Measurements from ENCODE around the gene CHST3.

The CHST3 gene

GRCh38 chr10:72035252-72035887 lies 71.2 kb downstream of the CHST3 start:
- DNase-seq (ENCODE audit: low read depth): no peak
- TF ChIP-seq, protein P1, sequence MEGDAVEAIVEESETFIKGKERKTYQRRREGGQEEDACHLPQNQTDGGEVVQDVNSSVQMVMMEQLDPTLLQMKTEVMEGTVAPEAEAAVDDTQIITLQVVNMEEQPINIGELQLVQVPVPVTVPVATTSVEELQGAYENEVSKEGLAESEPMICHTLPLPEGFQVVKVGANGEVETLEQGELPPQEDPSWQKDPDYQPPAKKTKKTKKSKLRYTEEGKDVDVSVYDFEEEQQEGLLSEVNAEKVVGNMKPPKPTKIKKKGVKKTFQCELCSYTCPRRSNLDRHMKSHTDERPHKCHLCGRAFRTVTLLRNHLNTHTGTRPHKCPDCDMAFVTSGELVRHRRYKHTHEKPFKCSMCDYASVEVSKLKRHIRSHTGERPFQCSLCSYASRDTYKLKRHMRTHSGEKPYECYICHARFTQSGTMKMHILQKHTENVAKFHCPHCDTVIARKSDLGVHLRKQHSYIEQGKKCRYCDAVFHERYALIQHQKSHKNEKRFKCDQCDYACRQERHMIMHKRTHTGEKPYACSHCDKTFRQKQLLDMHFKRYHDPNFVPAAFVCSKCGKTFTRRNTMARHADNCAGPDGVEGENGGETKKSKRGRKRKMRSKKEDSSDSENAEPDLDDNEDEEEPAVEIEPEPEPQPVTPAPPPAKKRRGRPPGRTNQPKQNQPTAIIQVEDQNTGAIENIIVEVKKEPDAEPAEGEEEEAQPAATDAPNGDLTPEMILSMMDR (IDR thresholded peaks at IDR 0.05; ENCODE audit: insufficient read depth, low read depth, low read length, missing control alignments): no peak

GRCh38 chr10:72037266-72037665 lies 73.1 kb downstream of the CHST3 start:
- DNase-seq (ENCODE audit: low read depth): no peak
- no peak overlapping the region for H3K4me3 ChIP-seq (ENCODE audit: low read length)
- TF ChIP-seq, protein P1 (IDR thresholded peaks at IDR 0.05; ENCODE audit: insufficient read depth, low read depth, low read length, missing control alignments): no peak

More at GRCh38 chr10:72035252-72035887, 71.2 kb downstream of the CHST3 start:
- H3K4me3 ChIP-seq (ENCODE audit: low read length): no peak overlapping the region

- no peak for DNase-seq (ENCODE audit: low read depth)
Measured at GRCh38 chr10:72037811-72038210, 73.6 kb downstream of the CHST3 start.

DNA sequence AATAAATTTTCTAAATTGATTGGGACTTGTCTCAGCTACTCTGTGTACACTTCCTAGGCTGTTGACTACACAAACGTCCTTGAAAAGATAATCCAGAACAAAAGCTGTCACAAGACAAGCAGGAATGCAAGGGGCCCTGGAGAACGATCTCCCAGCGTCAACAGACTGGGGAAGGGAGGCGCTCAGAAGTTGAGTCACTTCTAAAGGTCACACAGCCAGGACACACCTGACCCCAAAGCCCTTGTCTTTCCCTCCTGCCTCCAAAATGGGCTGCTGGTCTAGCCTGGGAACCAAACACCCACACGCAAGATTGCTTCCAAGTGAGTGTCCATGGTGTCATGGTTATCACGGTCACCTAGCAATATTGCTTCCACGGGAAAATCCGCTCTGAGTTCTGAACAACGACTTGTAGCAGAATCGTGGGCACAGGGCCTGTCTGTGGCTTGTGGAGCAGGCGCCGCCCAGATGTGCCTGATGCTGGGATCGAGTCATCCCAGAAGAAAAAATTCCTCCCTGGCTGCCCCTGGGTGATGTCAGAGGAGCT lies 74.3 kb downstream of the CHST3 start:
- TF ChIP-seq, protein P1 (IDR thresholded peaks at IDR 0.05; ENCODE audit: insufficient read depth, low read depth, low read length, missing control alignments): no peak
- no peak overlapping the region for H3K4me3 ChIP-seq (ENCODE audit: low read length)
- peak; percentile 44 for DNase-seq (ENCODE audit: low read depth)

More at GRCh38 chr10:72037811-72038210, 73.6 kb downstream of the CHST3 start:
- TF ChIP-seq, protein P1 (IDR thresholded peaks at IDR 0.05; ENCODE audit: insufficient read depth, low read depth, low read length, missing control alignments): no peak
- H3K4me3 ChIP-seq (ENCODE audit: low read length): no peak overlapping the region

- DNase-seq (ENCODE audit: low read depth): no peak
- H3K4me3 ChIP-seq (ENCODE audit: low read length): no peak overlapping the region
- TF ChIP-seq, protein P1 (IDR thresholded peaks at IDR 0.05; ENCODE audit: insufficient read depth, low read depth, low read length, missing control alignments): no peak
Measured at GRCh38 chr10:72039377-72039776, 75.2 kb downstream of the CHST3 start.

DNA sequence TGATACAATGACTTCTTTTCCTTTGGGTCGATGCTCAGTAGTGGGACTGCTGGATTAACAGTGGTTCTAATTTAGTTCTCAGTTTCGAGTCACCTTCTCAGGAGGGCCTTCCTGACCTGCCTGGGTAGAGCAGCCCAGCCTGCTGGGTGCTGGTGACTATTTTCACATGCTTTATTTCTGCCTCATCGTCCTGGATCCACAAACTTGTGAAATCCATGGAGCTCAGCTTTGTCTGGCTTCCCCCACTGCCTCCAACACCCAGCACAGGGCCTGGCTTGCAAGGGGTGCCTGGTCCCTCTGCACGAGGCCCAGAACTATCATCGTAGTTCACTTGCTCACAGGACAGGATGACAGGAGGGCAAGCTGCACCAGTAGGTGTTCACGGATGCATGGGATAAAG lies 77.3 kb downstream of the CHST3 start:
- no peak overlapping the region for H3K4me3 ChIP-seq (ENCODE audit: low read length)
- no peak for DNase-seq (ENCODE audit: low read depth)
- TF ChIP-seq, protein P1 (IDR thresholded peaks at IDR 0.05; ENCODE audit: insufficient read depth, low read depth, low read length, missing control alignments): no peak

All from epithelial cell of esophagus (primary cell).